GM19193 (cell line): ENCODE results near the gene WDR31.

Experiments used
- POLR2A ChIP-seq: IDR thresholded peaks from 4 replicates; pipeline ENCODE4 v1.6.1; 2011; ENCODE audit not compliant: insufficient read depth, insufficient read length; ENCODE audit errors: extremely low read depth

Gene WDR31

DNA sequence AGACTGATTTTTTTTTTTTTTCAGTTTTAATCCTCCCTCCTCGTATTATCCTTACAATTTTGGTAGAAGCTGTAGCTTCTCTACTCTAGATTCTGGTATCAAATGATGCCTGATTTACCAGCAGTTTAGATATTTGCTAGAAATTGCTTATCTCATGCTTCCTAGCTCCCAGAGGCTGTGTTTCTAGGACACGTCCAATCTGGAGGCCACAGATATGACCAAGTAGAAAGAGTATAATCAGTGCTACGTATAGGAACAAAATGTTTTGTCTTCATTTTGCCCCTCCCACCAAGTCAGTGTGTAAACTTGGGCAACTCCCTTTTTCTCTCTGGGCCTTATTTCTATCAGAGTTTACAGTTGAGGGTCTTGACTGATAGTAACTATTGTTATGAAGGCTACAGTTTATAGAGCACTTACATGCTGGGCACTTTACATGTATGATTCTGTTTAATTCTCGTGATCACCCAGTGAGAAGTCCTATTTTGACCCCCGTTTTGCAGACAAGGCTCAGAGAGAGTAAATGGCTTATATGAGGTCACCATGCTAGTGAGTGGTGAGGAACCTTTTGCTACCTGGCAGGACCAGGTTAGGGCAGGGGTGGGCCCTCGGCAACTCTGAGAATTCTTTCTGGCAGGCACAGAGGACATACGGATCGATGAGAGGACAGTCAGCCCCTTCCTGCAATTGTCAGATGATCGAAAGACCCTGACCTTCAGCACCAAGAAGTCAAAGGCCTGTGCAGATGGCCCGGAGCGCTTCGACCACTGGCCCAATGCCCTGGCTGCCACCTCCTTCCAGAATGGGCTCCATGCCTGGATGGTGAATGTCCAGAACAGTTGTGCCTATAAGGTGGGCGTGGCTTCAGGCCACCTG is 29.1 kb upstream of the WDR31 start:
- no peak for TF ChIP-seq POLR2A

GRCh38 chr9:113368348-113368981 is 28.4 kb upstream of the WDR31 start:
- no peak for TF ChIP-seq POLR2A

DNA sequence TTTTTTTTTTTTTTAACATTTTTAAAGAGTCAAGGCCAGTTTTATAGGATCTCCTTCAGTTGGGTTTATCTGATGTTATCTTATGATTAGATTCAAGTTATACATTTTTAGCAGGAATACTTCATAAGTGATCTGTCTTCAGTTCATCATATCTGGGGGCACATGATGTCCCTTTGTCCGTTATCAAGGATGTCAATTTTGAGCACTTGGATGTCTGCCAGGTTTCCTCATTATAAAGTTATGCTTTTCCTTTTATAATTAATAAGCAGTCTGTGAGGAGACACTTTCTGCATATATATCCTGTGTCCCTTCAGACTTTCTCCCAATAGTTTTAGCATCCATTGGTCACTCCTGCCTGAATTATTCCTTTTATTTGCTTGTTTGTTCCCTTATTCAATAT is 24.9 kb upstream of the WDR31 start:
- no peak for TF ChIP-seq POLR2A

- TF ChIP-seq POLR2A: no peak
Measured at GRCh38 chr9:113363336-113363735, 23.3 kb upstream of the WDR31 start.

GRCh38 chr9:113361304-113362018 is 21.4 kb upstream of the WDR31 start:
- TF ChIP-seq POLR2A: no peak

- TF ChIP-seq POLR2A: no peak
Measured at GRCh38 chr9:113360242-113360842, 20.3 kb upstream of the WDR31 start.

GRCh38 chr9:113359385-113359784 is 19.3 kb upstream of the WDR31 start:
- TF ChIP-seq POLR2A: no peak

DNA sequence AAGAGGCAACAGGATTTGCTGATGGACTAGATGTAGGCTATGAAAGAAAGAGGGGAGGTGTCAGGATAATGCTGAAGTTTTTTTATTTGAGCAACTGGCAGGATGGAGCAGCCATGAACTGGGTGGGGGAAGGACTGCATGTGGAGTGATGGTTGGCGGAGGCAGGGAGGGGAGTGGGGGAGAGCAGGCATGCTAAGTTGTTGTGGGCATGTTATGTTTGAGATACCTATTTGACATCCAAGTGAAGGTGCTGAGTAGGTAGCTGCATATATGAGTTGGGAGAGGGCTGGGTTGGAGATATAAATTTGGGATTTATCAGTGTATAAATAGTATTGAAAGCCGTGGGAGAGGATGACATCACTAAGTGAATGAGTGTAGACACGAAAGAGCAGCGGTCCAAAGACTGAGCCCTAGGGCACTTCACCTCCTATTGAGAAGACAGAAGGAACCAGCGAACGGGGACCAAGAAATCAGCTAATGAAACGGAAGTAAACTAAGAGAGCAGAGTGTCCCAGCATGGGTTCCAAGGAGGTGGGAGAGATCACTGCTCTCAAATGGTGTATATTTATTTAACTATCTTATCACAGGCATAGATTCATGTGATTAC is 16.7 kb upstream of the WDR31 start:
- no peak for TF ChIP-seq POLR2A

- TF ChIP-seq POLR2A: no peak
Measured at GRCh38 chr9:113355040-113355596, 15.0 kb upstream of the WDR31 start.

DNA sequence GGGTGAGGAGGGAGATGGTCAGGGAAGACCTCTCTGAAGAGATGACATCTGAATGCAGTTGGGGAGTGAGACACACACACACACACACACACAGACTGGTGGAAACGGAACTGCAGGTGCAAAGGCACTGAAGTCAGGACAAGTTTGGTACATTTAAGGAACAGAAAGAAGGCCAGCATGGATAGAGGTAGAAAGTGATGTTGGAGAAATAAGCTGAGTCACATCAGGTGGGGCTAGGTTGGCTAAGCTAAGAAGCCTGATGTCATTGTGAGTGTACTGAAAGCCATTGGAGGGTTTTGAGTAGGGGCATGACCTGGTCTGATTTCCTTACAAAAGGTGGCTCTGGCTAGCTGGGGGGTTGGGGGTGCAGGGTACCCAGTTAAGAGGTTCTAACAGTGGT is 12.3 kb upstream of the WDR31 start:
- TF ChIP-seq POLR2A: no peak

DNA sequence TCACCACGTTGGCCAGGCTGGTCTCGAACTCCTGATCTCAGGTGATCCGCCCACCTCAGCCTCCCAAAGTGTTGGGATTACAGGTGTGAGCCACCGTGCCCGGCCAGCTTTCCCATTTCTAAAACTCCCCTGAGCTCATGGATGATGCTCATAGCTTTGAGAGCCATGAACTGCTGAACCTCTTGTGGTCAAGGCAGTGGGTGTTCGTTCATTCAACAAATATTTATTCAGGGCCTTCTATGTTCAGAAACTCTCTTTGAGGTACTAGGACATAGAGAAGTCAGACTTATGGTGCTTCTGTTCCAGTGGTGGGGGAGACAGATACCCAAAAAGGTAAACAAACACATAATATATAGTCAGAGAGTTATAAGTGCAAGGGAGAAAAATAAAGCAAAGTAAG is 11.9 kb upstream of the WDR31 start:
- no peak for TF ChIP-seq POLR2A

DNA sequence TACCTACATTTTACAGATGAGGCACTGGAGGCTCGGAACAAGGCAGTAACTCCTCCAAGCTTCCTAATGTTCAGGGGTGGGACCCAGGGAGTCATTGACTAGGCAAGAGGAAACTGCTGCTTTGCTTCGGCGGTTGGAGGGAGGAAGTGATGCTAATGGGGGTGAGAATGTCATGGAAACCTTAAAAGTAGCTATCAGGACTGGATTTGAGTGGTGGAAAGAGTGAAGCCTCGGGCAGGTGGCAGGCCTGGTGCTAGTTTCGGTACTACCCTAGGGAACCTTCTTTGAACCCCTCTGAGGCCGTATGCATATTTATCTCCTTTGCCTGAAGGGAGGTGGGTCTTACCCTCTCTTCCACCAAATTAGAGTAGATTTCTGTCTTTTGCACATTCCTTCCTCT is 10.9 kb upstream of the WDR31 start:
- TF ChIP-seq POLR2A: no peak

DNA sequence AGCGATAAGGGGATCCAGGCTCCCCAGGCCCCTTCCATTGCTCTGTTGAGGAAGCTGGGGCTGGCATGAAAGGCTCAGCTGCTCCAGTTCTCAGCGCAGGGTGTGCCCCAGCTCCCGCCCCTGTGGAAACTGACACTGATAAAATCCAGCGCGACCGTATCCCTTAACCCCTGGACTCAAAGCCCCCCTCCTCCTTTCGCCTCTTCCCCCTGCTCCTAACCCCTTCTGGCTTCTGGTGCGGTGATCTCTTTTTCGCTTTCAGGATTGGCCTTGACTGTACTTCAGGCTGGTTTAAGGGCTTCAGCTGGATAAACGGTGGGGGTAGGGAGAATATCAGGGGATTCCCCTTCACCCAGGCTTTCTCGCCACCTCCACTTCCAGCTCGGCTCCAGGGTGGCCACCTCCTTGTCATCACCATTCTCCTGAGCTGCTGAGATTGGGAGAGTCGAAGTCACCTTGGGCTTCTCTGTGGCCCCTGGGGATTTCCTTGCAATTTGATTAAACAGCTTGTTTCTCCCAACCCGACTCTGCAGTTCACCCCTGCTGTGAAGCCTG is 10.1 kb upstream of the WDR31 start:
- TF ChIP-seq POLR2A: no peak

GRCh38 chr9:113349445-113350094 is 9.5 kb upstream of the WDR31 start, which contains the start of gene BSPRY:
Gene BSPRY (plus strand): TSS chr9:113349541. CDS start chr9:113349580, 39 bp downstream.
- TF ChIP-seq POLR2A: peak; percentile 43
